ENCODE measurements around the gene LHFPL6. TPM values are rescaled to one million over a fixed set of nuclear protein-coding genes. Genes with fewer than 3 reads are reported as not detected.
"Not testable (repeated sequence)": the region's sequence is repeated elsewhere in the genome, so short reads cannot be mapped to it uniquely, and the experiment has no call there.

The LHFPL6 gene
- total and polyA plus RNA-seq, 3 donors from 2014 or later, result 37.3 to 65.5 (median 52.1) TPM

GRCh38 chr13:39349391-39349960 lies 253.5 kb downstream of the LHFPL6 start:
- no peaks in the 10 kb centered on the region for H3K9me3 ChIP-seq
- DNase-seq, result no peak
- H3K4me3 ChIP-seq, result no peak overlapping the region
- no peak overlapping the region for H3K27ac ChIP-seq
- WGBS, 2 donors, result 83% methylated on average over 6 of the region's 6 CpGs
- no peaks in the 10 kb centered on the region for H3K36me3 ChIP-seq (ENCODE audit: low read depth, missing control alignments)
- peaks cover 5% of the 10 kb centered on the region for H3K4me1 ChIP-seq
- TF ChIP-seq POLR2A (IDR thresholded peaks at IDR 0.05) (no peak), CTCF (IDR thresholded peaks at IDR 0.05) (no peak)
- no peaks in the 10 kb centered on the region for H3K27me3 ChIP-seq
- intact Hi-C loops (cut with DNase I; ENCODE audit: low total_unique reads), result no loop called here

- 68 to 69% methylated on average over 9 of the region's 9 CpGs for WGBS, 2 donors
- TF ChIP-seq CTCF (IDR thresholded peaks at IDR 0.05) (no peak), POLR2A (IDR thresholded peaks at IDR 0.05) (no peak)
- Histone ChIP-seq H3K36me3 (ENCODE audit: low read depth, missing control alignments) (no peaks in the 10 kb centered on the region), H3K27ac (no peak overlapping the region), H3K4me3 (no peak overlapping the region), H3K9me3 (no peaks in the 10 kb centered on the region), H3K4me1 (peaks cover 5% of the 10 kb centered on the region), H3K27me3 (no peaks in the 10 kb centered on the region)
- intact Hi-C loops (cut with DNase I; ENCODE audit: low total_unique reads), result no loop called here
- DNase-seq, result no peak
Observed at GRCh38 chr13:39347926-39348901, 254.8 kb downstream of the LHFPL6 start.

- intact Hi-C loops (cut with DNase I; ENCODE audit: low total_unique reads), result no loop called here
- Histone ChIP-seq H3K27ac (no peak overlapping the region), H3K4me1 (peaks cover 5% of the 10 kb centered on the region), H3K36me3 (ENCODE audit: low read depth, missing control alignments) (no peaks in the 10 kb centered on the region), H3K27me3 (no peaks in the 10 kb centered on the region), H3K4me3 (no peak overlapping the region), H3K9me3 (no peaks in the 10 kb centered on the region)
- DNase-seq, result no peak
- WGBS, 2 donors, result 80 to 85% methylated on average over 5 of the region's 5 CpGs
- TF ChIP-seq POLR2A (IDR thresholded peaks at IDR 0.05), result no peak
- no peak for TF ChIP-seq CTCF (IDR thresholded peaks at IDR 0.05)
Observed at GRCh38 chr13:39345982-39346381, 257.0 kb downstream of the LHFPL6 start.

- H3K4me1 ChIP-seq, result no peaks in the 10 kb centered on the region
- no peak overlapping the region for H3K27ac ChIP-seq
- 3 to 63% methylated on average over 1 of the region's 1 CpG for WGBS, 2 donors
- H3K27me3 ChIP-seq, result no peaks in the 10 kb centered on the region
- no peak overlapping the region for H3K4me3 ChIP-seq
- intact Hi-C loops (cut with DNase I; ENCODE audit: low total_unique reads), result no loop called here
- no peak for DNase-seq
- no peaks in the 10 kb centered on the region for H3K36me3 ChIP-seq (ENCODE audit: low read depth, missing control alignments)
- TF ChIP-seq CTCF (IDR thresholded peaks at IDR 0.05) (no peak), POLR2A (IDR thresholded peaks at IDR 0.05) (no peak)
- H3K9me3 ChIP-seq, result no peaks in the 10 kb centered on the region
Observed at GRCh38 chr13:39341251-39341650, 261.7 kb downstream of the LHFPL6 start.

- 93 to 98% methylated on average over 6 of the region's 6 CpGs for WGBS, 2 donors
- H3K4me1 ChIP-seq; H3K27ac ChIP-seq; intact Hi-C loops (cut with DNase I; ENCODE audit: low total_unique reads); H3K9me3 ChIP-seq; H3K36me3 ChIP-seq (ENCODE audit: low read depth, missing control alignments); H3K4me3 ChIP-seq; H3K27me3 ChIP-seq; DNase-seq: not testable (repeated sequence)
Observed at GRCh38 chr13:39338114-39338513, 264.9 kb downstream of the LHFPL6 start.
